HEK293 (cell line): Measurements from ENCODE around the gene MEX3A.

Experiments
- GFI1B ChIP-seq: fragments of 450-650 bp; formaldehyde crosslinking; IDR thresholded peaks from 2 replicates; pipeline ENCODE4 v1.5.1; 2016; ENCODE audit warnings: missing biosample characterization, missing genetic modification characterization
- KLF1 ChIP-seq: fragments of 450-650 bp; formaldehyde crosslinking; IDR thresholded peaks from 2 replicates; pipeline ENCODE4 v1.5.1; 2016; ENCODE audit warnings: missing biosample characterization, missing genetic modification characterization
- KLF10 ChIP-seq: fragments of 450-650 bp; IDR thresholded peaks from 2 replicates; pipeline ENCODE4 v1.5.1; 2018; ENCODE audit warnings: missing biosample characterization, mild to moderate bottlenecking, missing genetic modification characterization
- KLF8 ChIP-seq: fragments of 450-650 bp; formaldehyde crosslinking; IDR thresholded peaks from 2 replicates; pipeline ENCODE4 v1.5.1; 2016; ENCODE audit warnings: missing biosample characterization, missing genetic modification characterization
- PATZ1 ChIP-seq: fragments of 450-650 bp; formaldehyde crosslinking; IDR thresholded peaks from 2 replicates; pipeline ENCODE4 v1.5.1; 2016; ENCODE audit warnings: missing biosample characterization, missing genetic modification characterization
- SP3 ChIP-seq: fragments of 450-650 bp; formaldehyde crosslinking; IDR thresholded peaks from 2 replicates; pipeline ENCODE4 v1.5.1; 2016; ENCODE audit warnings: missing biosample characterization, missing genetic modification characterization
- TRIM28 ChIP-seq: IDR thresholded peaks from 2 replicates; pipeline ENCODE4 v1.6.1; 2011; ENCODE audit warnings: low read length, control low read depth, borderline replicate concordance
- ZBTB44 ChIP-seq: fragments of 450-650 bp; IDR thresholded peaks from 2 replicates; pipeline ENCODE4 v1.5.1; 2018; ENCODE audit warnings: missing biosample characterization, mild to moderate bottlenecking, missing genetic modification characterization
- ZNF184 ChIP-seq: fragments of 450-650 bp; IDR thresholded peaks from 2 replicates; pipeline ENCODE4 v1.5.1; 2018; ENCODE audit warnings: missing biosample characterization, mild to moderate bottlenecking, missing genetic modification characterization
- ZNF24 ChIP-seq: fragments of 450-650 bp; formaldehyde crosslinking; IDR thresholded peaks from 2 replicates; pipeline ENCODE4 v1.5.1; 2016; ENCODE audit warnings: missing biosample characterization, missing genetic modification characterization
- ZNF341 ChIP-seq: fragments of 450-650 bp; formaldehyde crosslinking; IDR thresholded peaks from 2 replicates; pipeline ENCODE4; 2016; ENCODE audit warnings: low read depth, missing biosample characterization, missing genetic modification characterization
- ZNF416 ChIP-seq: fragments of 450-650 bp; formaldehyde crosslinking; IDR thresholded peaks from 2 replicates; pipeline ENCODE4 v1.5.1; 2016; ENCODE audit warnings: missing biosample characterization, missing genetic modification characterization
- ZNF433 ChIP-seq: fragments of 450-650 bp; formaldehyde crosslinking; IDR thresholded peaks from 2 replicates; pipeline ENCODE4 v1.5.1; 2016; ENCODE audit warnings: missing biosample characterization, missing genetic modification characterization, low read depth
- ZNF501 ChIP-seq: fragments of 450-650 bp; formaldehyde crosslinking; IDR thresholded peaks from 2 replicates; pipeline ENCODE4 v1.5.1; 2016; ENCODE audit warnings: missing biosample characterization, missing genetic modification characterization
- ZNF561 ChIP-seq: fragments of 450-650 bp; IDR thresholded peaks from 2 replicates; pipeline ENCODE4 v1.5.1; 2018; ENCODE audit warnings: missing biosample characterization, missing genetic modification characterization, borderline replicate concordance
- ZNF623 ChIP-seq: fragments of 450-650 bp; formaldehyde crosslinking; IDR thresholded peaks from 2 replicates; pipeline ENCODE4 v1.5.1; 2016; ENCODE audit warnings: missing biosample characterization, missing genetic modification characterization
- ZSCAN16 ChIP-seq: fragments of 450-650 bp; formaldehyde crosslinking; IDR thresholded peaks from 2 replicates; pipeline ENCODE4 v1.5.1; 2016; ENCODE audit warnings: missing biosample characterization, missing genetic modification characterization
- TF ChIP-seq, protein P1 (sequence below): fragments of 450-650 bp; formaldehyde crosslinking; IDR thresholded peaks from 2 replicates; pipeline ENCODE4 v1.5.1; 2016; ENCODE audit warnings: missing biosample characterization, missing genetic modification characterization
- TF ChIP-seq, protein P2 (sequence below): fragments of 450-650 bp; formaldehyde crosslinking; conservative IDR thresholded peaks from 2 replicates; pipeline ENCODE4 v1.5.1; 2016; ENCODE audit warnings: low read depth, missing biosample characterization, missing genetic modification characterization
- TF ChIP-seq, protein P3 (sequence below): fragments of 450-650 bp; formaldehyde crosslinking; IDR thresholded peaks from 2 replicates; pipeline ENCODE4 v1.5.1; 2016; ENCODE audit warnings: missing biosample characterization, missing genetic modification characterization
- TF ChIP-seq, protein P4 (sequence below): fragments of 450-650 bp; formaldehyde crosslinking; IDR thresholded peaks from 2 replicates; pipeline ENCODE4 v1.5.1; 2016; ENCODE audit warnings: missing biosample characterization, missing genetic modification characterization
- TF ChIP-seq, protein P5 (sequence below): fragments of 450-650 bp; formaldehyde crosslinking; IDR thresholded peaks from 2 replicates; pipeline ENCODE4 v1.5.1; 2016; ENCODE audit warnings: missing biosample characterization, missing genetic modification characterization

MEX3A gene

DNA sequence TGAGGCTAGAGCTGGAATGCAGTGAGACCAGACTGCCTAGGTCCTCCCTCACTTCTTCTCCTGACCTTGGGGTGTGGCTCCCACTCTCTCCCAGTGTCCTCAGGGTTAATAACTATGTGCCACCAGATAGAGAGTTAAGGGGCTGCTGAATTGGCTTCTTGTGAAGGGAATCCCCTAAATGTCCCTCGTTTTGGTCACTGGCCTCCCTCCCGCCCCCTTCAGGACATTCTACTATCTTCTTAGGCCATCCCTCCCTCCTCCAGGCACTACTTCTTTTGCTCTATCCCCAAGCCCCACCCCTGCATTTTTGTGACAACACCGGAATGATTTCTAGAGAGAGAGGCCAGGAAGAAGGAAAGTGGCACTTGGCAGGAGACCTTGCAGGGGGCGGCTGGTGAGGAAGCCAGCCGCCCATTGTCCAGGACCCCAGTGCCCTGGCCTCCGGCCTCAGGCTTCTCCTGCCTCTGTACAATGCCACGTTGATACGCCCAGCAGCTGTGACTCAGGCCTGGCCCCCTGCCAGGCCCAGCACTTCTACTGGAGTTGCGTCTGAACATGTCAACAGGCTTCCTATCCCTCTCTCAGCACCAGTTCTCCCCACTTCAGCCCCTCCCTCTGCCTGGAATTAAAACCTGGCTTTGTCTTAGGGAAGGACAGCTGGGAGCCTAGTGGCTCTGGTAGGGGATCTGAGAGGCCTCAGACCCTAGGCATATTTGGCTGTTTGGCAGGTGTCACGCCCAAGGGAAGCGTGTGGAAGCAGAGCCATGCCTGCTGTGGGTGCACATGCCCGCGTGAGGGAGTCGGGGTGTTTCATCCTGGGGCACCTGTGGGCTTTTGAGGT is 41.3 kb upstream of the MEX3A start (continued):
- TF ChIP-seq GFI1B (tag by site-specific recombination) (no peak), TRIM28 (0 out of 2 replicates have a peak, but pooled peaks have one; percentile 87), ZNF623 (tag by site-specific recombination) (peak; percentile 11; the same call in 1 of the 2 replicates), KLF8 (tag by site-specific recombination) (peak; percentile 78), ZNF561 (tag by site-specific recombination) (peak; percentile 79), ZNF24 (tag by site-specific recombination) (peak; percentile 58; the same call in 1 of the 2 replicates), ZNF416 (tag by site-specific recombination) (no peak), ZSCAN16 (tag by site-specific recombination) (no peak), ZNF501 (tag by site-specific recombination) (no peak), PATZ1 (peak; percentile 92), ZNF341 (peak; percentile 93), KLF10 (tag by site-specific recombination) (peak; percentile 68; the same call in 1 of the 2 replicates), KLF1 (tag by site-specific recombination) (peak; percentile 82), ZBTB44 (tag by site-specific recombination) (peak; percentile 87), ZNF184 (tag by site-specific recombination) (peak; percentile 93), SP3 (tag by site-specific recombination) (peak; percentile 38), ZNF433 (tag by site-specific recombination) (no peak)
- TF ChIP-seq, protein P1, sequence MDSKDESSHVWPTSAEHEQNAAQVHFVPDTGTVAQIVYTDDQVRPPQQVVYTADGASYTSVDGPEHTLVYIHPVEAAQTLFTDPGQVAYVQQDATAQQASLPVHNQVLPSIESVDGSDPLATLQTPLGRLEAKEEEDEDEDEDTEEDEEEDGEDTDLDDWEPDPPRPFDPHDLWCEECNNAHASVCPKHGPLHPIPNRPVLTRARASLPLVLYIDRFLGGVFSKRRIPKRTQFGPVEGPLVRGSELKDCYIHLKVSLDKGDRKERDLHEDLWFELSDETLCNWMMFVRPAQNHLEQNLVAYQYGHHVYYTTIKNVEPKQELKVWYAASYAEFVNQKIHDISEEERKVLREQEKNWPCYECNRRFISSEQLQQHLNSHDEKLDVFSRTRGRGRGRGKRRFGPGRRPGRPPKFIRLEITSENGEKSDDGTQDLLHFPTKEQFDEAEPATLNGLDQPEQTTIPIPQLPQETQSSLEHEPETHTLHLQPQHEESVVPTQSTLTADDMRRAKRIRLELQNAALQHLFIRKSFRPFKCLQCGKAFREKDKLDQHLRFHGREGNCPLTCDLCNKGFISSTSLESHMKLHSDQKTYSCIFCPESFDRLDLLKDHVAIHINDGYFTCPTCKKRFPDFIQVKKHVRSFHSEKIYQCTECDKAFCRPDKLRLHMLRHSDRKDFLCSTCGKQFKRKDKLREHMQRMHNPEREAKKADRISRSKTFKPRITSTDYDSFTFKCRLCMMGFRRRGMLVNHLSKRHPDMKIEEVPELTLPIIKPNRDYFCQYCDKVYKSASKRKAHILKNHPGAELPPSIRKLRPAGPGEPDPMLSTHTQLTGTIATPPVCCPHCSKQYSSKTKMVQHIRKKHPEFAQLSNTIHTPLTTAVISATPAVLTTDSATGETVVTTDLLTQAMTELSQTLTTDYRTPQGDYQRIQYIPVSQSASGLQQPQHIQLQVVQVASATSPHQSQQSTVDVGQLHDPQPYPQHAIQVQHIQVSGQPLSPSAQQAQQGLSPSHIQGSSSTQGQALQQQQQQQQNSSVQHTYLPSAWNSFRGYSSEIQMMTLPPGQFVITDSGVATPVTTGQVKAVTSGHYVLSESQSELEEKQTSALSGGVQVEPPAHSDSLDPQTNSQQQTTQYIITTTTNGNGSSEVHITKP (tag by site-specific recombination): peak; percentile 74; the same call in 1 of the 2 replicates
- TF ChIP-seq, protein P2, sequence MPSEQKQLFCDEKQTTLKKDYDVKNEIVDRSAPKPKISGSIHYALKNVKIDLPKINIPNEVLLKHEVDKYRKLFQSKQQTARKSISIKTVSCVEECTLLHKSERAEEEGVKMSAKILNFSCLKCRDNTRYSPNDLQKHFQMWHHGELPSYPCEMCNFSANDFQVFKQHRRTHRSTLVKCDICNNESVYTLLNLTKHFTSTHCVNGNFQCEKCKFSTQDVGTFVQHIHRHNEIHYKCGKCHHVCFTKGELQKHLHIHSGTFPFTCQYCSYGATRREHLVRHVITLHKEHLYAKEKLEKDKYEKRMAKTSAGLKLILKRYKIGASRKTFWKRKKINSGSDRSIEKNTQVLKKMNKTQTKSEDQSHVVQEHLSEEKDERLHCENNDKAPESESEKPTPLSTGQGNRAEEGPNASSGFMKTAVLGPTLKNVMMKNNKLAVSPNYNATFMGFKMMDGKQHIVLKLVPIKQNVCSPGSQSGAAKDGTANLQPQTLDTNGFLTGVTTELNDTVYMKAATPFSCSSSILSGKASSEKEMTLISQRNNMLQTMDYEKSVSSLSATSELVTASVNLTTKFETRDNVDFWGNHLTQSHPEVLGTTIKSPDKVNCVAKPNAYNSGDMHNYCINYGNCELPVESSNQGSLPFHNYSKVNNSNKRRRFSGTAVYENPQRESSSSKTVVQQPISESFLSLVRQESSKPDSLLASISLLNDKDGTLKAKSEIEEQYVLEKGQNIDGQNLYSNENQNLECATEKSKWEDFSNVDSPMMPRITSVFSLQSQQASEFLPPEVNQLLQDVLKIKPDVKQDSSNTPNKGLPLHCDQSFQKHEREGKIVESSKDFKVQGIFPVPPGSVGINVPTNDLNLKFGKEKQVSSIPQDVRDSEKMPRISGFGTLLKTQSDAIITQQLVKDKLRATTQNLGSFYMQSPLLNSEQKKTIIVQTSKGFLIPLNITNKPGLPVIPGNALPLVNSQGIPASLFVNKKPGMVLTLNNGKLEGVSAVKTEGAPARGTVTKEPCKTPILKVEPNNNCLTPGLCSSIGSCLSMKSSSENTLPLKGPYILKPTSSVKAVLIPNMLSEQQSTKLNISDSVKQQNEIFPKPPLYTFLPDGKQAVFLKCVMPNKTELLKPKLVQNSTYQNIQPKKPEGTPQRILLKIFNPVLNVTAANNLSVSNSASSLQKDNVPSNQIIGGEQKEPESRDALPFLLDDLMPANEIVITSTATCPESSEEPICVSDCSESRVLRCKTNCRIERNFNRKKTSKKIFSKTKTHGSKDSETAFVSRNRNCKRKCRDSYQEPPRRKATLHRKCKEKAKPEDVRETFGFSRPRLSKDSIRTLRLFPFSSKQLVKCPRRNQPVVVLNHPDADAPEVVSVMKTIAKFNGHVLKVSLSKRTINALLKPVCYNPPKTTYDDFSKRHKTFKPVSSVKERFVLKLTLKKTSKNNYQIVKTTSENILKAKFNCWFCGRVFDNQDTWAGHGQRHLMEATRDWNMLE (tag by site-specific recombination): no peak
- TF ChIP-seq, protein P3, sequence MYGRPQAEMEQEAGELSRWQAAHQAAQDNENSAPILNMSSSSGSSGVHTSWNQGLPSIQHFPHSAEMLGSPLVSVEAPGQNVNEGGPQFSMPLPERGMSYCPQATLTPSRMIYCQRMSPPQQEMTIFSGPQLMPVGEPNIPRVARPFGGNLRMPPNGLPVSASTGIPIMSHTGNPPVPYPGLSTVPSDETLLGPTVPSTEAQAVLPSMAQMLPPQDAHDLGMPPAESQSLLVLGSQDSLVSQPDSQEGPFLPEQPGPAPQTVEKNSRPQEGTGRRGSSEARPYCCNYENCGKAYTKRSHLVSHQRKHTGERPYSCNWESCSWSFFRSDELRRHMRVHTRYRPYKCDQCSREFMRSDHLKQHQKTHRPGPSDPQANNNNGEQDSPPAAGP: peak; percentile 76
- TF ChIP-seq, protein P4, sequence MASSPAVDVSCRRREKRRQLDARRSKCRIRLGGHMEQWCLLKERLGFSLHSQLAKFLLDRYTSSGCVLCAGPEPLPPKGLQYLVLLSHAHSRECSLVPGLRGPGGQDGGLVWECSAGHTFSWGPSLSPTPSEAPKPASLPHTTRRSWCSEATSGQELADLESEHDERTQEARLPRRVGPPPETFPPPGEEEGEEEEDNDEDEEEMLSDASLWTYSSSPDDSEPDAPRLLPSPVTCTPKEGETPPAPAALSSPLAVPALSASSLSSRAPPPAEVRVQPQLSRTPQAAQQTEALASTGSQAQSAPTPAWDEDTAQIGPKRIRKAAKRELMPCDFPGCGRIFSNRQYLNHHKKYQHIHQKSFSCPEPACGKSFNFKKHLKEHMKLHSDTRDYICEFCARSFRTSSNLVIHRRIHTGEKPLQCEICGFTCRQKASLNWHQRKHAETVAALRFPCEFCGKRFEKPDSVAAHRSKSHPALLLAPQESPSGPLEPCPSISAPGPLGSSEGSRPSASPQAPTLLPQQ (tag by site-specific recombination): 0 out of 2 replicates have a peak, but pooled peaks have one; percentile 32
- TF ChIP-seq, protein P5, sequence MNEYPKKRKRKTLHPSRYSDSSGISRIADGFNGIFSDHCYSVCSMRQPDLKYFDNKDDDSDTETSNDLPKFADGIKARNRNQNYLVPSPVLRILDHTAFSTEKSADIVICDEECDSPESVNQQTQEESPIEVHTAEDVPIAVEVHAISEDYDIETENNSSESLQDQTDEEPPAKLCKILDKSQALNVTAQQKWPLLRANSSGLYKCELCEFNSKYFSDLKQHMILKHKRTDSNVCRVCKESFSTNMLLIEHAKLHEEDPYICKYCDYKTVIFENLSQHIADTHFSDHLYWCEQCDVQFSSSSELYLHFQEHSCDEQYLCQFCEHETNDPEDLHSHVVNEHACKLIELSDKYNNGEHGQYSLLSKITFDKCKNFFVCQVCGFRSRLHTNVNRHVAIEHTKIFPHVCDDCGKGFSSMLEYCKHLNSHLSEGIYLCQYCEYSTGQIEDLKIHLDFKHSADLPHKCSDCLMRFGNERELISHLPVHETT (tag by site-specific recombination): peak; percentile 42; the same call in 1 of the 2 replicates
